Urinary bladder (tissue), 4 donors: ENCODE measurements around the gene XPC. TPM values are rescaled to one million over a fixed set of nuclear protein-coding genes. Genes with fewer than 3 reads are reported as not detected.
"Not testable (repeated sequence)": the region's sequence is repeated elsewhere in the genome, so short reads cannot be mapped to it uniquely, and the experiment has no call there.

Experiments
- DNase-seq: peaks from one replicate; pipeline ENCODE4 v3.0.0-alpha.2; 2015; ENCODE audit errors: extremely low spot score
- H3K27ac ChIP-seq: one replicate; pipeline ENCODE4 v1.5.1; 2013; ENCODE audit warnings: low read depth, mild to moderate bottlenecking, moderate library complexity
- H3K36me3 ChIP-seq: one replicate; pipeline ENCODE4 v1.6.1; 2013; ENCODE audit warnings: mild to moderate bottlenecking, moderate library complexity; ENCODE audit not compliant: insufficient read depth
- H3K4me1 ChIP-seq: one replicate; pipeline ENCODE4 v1.6.1; 2013; ENCODE audit warnings: mild to moderate bottlenecking, moderate library complexity; ENCODE audit not compliant: insufficient read depth
- H3K4me3 ChIP-seq: one replicate; pipeline ENCODE4 v1.5.1; 2013; ENCODE audit warnings: low read depth, low read length
- WGBS: extraction: QIAGEN DNeasy Blood & Tissue Kit; methylation state at CpG from one replicate; pipeline ENCODE4 v1.1.7; 2013; 5-methylcytosine and 5-hydroxymethylcytosine counted together
- polyA plus RNA-seq: library from polyadenylated mRNA; stranded (reverse); fragments of 200-250 nt; gene quantifications from one replicate; pipeline ENCODE4 v1.2.3, GENCODE V29; 2013
- total RNA-seq: library from RNA; depleted of rRNA; stranded (reverse); fragments of >200 nt; gene quantifications from one replicate; pipeline ENCODE4 v1.2.3, GENCODE V29; 2014
- donor health status: healthy with polysubstance abuse.
- donor health status: healthy.

XPC gene
- total and polyA plus RNA-seq, 2 donors, result 25.8 to 27.3 TPM

- Histone ChIP-seq H3K36me3 (no peaks in the 10 kb centered on the region), H3K4me3 (no peak overlapping the region), H3K27ac (no peak overlapping the region), H3K4me1 (no peaks in the 10 kb centered on the region)
- 87% methylated on average over 10 of the region's 10 CpGs for WGBS
- DNase-seq, result no peak
Observed at GRCh38 chr3:14117468-14118399, 60.7 kb downstream of the XPC start.

- Histone ChIP-seq H3K4me3 (no peak overlapping the region), H3K36me3 (no peaks in the 10 kb centered on the region), H3K27ac (no peak overlapping the region), H3K4me1 (no peaks in the 10 kb centered on the region)
- DNase-seq, result no peak
- 93% methylated on average over 7 of the region's 7 CpGs for WGBS
Observed at GRCh38 chr3:14113965-14114635, 64.3 kb downstream of the XPC start.

GRCh38 chr3:14110699-14111098 lies 67.7 kb downstream of the XPC start:
- Histone ChIP-seq H3K36me3 (no peaks in the 10 kb centered on the region), H3K4me3 (no peak overlapping the region), H3K4me1 (no peaks in the 10 kb centered on the region), H3K27ac (no peak overlapping the region)
- no peak for DNase-seq
- 87% methylated on average over 4 of the region's 4 CpGs for WGBS

- H3K4me1 ChIP-seq, H3K36me3 ChIP-seq, DNase-seq, H3K4me3 ChIP-seq, H3K27ac ChIP-seq: not testable (repeated sequence)
- WGBS, result 94% methylated on average over 5 of the region's 5 CpGs
Observed at GRCh38 chr3:14109821-14110220, 68.6 kb downstream of the XPC start.

GRCh38 chr3:14097616-14098391 lies 80.6 kb downstream of the XPC start:
- 90% methylated on average over 5 of the region's 5 CpGs for WGBS
- no peaks in the 10 kb centered on the region for H3K4me1 ChIP-seq
- H3K36me3 ChIP-seq, result no peaks in the 10 kb centered on the region
- DNase-seq, result no peak
- no peak overlapping the region for H3K27ac ChIP-seq
- H3K4me3 ChIP-seq, result no peak overlapping the region

- H3K27ac ChIP-seq, result no peak overlapping the region
- H3K4me1 ChIP-seq, result no peaks in the 10 kb centered on the region
- WGBS, result 84% methylated on average over 3 of the region's 3 CpGs
- no peaks in the 10 kb centered on the region for H3K36me3 ChIP-seq
- DNase-seq, result no peak
- no peak overlapping the region for H3K4me3 ChIP-seq
Observed at GRCh38 chr3:14096742-14097141, 81.7 kb downstream of the XPC start.

Other genes with a start within 250 kb of the XPC start
- gene CHCHD4, start 53.7 kb downstream of the XPC start, total RNA-seq, result 7.7 TPM
- 18.2 TPM for gene CHCHD4, start 53.7 kb downstream of the XPC start, polyA plus RNA-seq
- 84.1 TPM for gene TMEM43, start 53.5 kb downstream of the XPC start, total RNA-seq
- gene TMEM43, start 53.5 kb downstream of the XPC start, polyA plus RNA-seq, result 106 TPM
- 12.2 TPM for gene LSM3, start 216 bp upstream of the XPC start, total RNA-seq
- 13.0 TPM for gene LSM3, start 216 bp upstream of the XPC start, polyA plus RNA-seq
- 9.2 TPM for gene SLC6A6, start 224.0 kb upstream of the XPC start, total RNA-seq
- gene SLC6A6, start 224.0 kb upstream of the XPC start, polyA plus RNA-seq, result 8.0 TPM